B cell (primary cell): ENCODE data around the gene FBXL2. TPM values are rescaled to one million over a fixed set of nuclear protein-coding genes. Genes with fewer than 3 reads are reported as not detected.

ENCODE experiments used
- ATAC-seq: fragments of 200-7000 bp; cut with Tn5 transposase; one replicate; pipeline ENCODE4 v1.10.0; 2021; ENCODE audit warnings: low read depth, mild to moderate bottlenecking, moderate number of reproducible peaks, moderate library complexity
- CTCF ChIA-PET: fragments of 350-600 bp; sonication (Branson Sonifier 250); formaldehyde crosslinking; loops from one replicate; lab custom pipeline; 2021; ENCODE audit warnings: antibody characterized with exemption, inconsistent platforms; lab: Charles Lee
- POLR2A ChIA-PET: fragments of 350-600 bp; sonication (Branson Sonifier 250); formaldehyde crosslinking; loops from one replicate; lab custom pipeline; 2021; ENCODE audit warnings: antibody characterized with exemption; lab: Charles Lee
- DNase-seq: peaks from one replicate; pipeline ENCODE4 v3.0.0; 2013
- H2AFZ ChIP-seq: 2 replicates; pipeline ENCODE4 v1.6.1; 2012; ENCODE audit warnings: mild to moderate bottlenecking, low read depth, low read length; ENCODE audit not compliant: insufficient read depth, poor library complexity, severe bottlenecking
- H3K27ac ChIP-seq, 2 donors: 1 replicate in 1 of 2; 2 replicates in 1 of 2; pipeline ENCODE4 v1.5.1; 2012 to 2013; ENCODE audit warnings: low read length in 2 of 2, mild to moderate bottlenecking in 2 of 2, moderate library complexity in 1 of 2
- H3K27me3 ChIP-seq, 4 experiments: fragments of 200-600 bp in 1 of 4; sonication (generic) in 1 of 4; replicated peaks in 1 of 4; 1 replicate in 2 of 4; 2 replicates in 2 of 4; pipeline versions ENCODE4 v1.6.1 to v1.7.0; 2013 to 2016; ENCODE audit warnings: low read length in 3 of 4, mild to moderate bottlenecking in 2 of 4, mixed read lengths in 1 of 4, moderate library complexity in 1 of 4; ENCODE audit not compliant: insufficient read depth in 4 of 4, control insufficient read depth in 3 of 4; ENCODE audit errors: control extremely low read depth in 1 of 4
- H3K36me3 ChIP-seq, 2 experiments: replicated peaks in 1 of 2; 1 replicate in 1 of 2; 2 replicates in 1 of 2; pipeline versions ENCODE4 v1.6.1 to v1.7.1; 2013; ENCODE audit warnings: low read length in 1 of 2; ENCODE audit not compliant: insufficient read depth in 2 of 2, control insufficient read depth in 1 of 2; ENCODE audit errors: control extremely low read depth in 1 of 2, extremely low read depth in 1 of 2
- H3K4me1 ChIP-seq, 2 donors: fragments of 200-600 bp in 1 of 2; sonication (generic) in 1 of 2; 1 replicate in 1 of 2; 2 replicates in 1 of 2; pipeline versions ENCODE4 v1.5.1 to v1.6.1; 2013 to 2017; ENCODE audit warnings: low read length in 2 of 2; ENCODE audit not compliant: control insufficient read depth in 2 of 2, insufficient read depth in 2 of 2
- H3K4me2 ChIP-seq: replicated peaks from 2 replicates; pipeline ENCODE3; 2012; ENCODE audit warnings: mild to moderate bottlenecking, low read depth, low read length; ENCODE audit not compliant: poor library complexity, severe bottlenecking
- H3K4me3 ChIP-seq, 5 experiments: fragments of 200-600 bp in 1 of 5; sonication (generic) in 1 of 5; 1 replicate in 3 of 5; 2 replicates in 2 of 5; pipeline versions ENCODE4 v1.5.1 to v1.7.0; 2011 to 2016; ENCODE audit warnings: low read length in 4 of 5, mild to moderate bottlenecking in 4 of 5, low read depth in 2 of 5, control low read depth in 1 of 5, moderate library complexity in 1 of 5; ENCODE audit not compliant: insufficient read depth in 1 of 5; ENCODE audit errors: control extremely low read depth in 1 of 5, extremely low read depth in 1 of 5
- H3K79me2 ChIP-seq: fragments of 200-600 bp; sonication (generic); one replicate; pipeline ENCODE4 v1.6.0; 2016; ENCODE audit warnings: low read length; ENCODE audit not compliant: control insufficient read depth, insufficient read depth
- H3K9ac ChIP-seq: fragments of 200-600 bp; sonication (generic); 2 replicates; pipeline ENCODE4 v1.6.1; 2017; ENCODE audit warnings: mild to moderate bottlenecking, low read length, moderate library complexity
- H3K9me3 ChIP-seq, 3 donors: one replicate each; pipeline versions ENCODE4 v1.6.1 to v1.7.1; 2013; ENCODE audit warnings: low read length in 2 of 3; ENCODE audit not compliant: control insufficient read depth in 2 of 3, insufficient read depth in 1 of 3; ENCODE audit errors: control extremely low read depth in 1 of 3
- H4K20me1 ChIP-seq: 2 replicates; pipeline ENCODE4 v1.6.0; 2012; ENCODE audit warnings: mild to moderate bottlenecking, low read length; ENCODE audit not compliant: insufficient read depth, control insufficient read depth, poor library complexity, severe bottlenecking
- H3K27ac Mint-ChIP-seq: one replicate; pipeline ENCODE4 v1.8.0; 2021; ENCODE audit warnings: mixed read lengths
- H3K27me3 Mint-ChIP-seq: one replicate; pipeline ENCODE4 v1.8.0; 2021; ENCODE audit warnings: mixed read lengths
- H3K4me1 Mint-ChIP-seq: one replicate; pipeline ENCODE4 v1.8.0; 2021; ENCODE audit warnings: mixed read lengths
- H3K4me3 Mint-ChIP-seq: one replicate; pipeline ENCODE4 v1.8.0; 2021; ENCODE audit warnings: mixed read lengths
- H3K9me3 Mint-ChIP-seq: one replicate; pipeline ENCODE4 v1.8.0; 2022; ENCODE audit warnings: mixed read lengths; ENCODE audit not compliant: insufficient read depth
- CTCF ChIP-seq: fragments of 200-600 bp; IDR thresholded peaks from one replicate; pipeline ENCODE4 v1.8.0; 2022; ENCODE audit warnings: antibody characterized with exemption, mild to moderate bottlenecking
- EZH2 ChIP-seq: IDR thresholded peaks from 2 replicates; pipeline ENCODE4 v1.6.1; 2012; ENCODE audit warnings: borderline replicate concordance, low read depth, mild to moderate bottlenecking, moderate library complexity, low read length; ENCODE audit not compliant: insufficient read depth, poor library complexity, severe bottlenecking
- WGBS: methylation state at CpG from one replicate; pipeline ENCODE4 v1.1.5; 2013; ENCODE audit warnings: missing lambda C conversion rate; ENCODE audit not compliant: insufficient coverage; 5-methylcytosine and 5-hydroxymethylcytosine counted together
- intact Hi-C: fragments of 100-400 bp; cut with micrococcal nuclease; formaldehyde crosslinking; loops from one replicate; pipeline ENCODE4 v1.10.0; 2022
- polyA plus RNA-seq: library from polyadenylated mRNA; depleted of rRNA; stranded (reverse); fragments of >200 nt; gene quantifications from 2 replicates; pipeline ENCODE4 v1.2.3, GENCODE V29; 2012
- total RNA-seq, 2 donors: library from RNA; stranded (reverse); fragments of 120-200 nt in 1 of 2; gene quantifications; 1 replicate in 1 of 2; 2 replicates in 1 of 2; pipeline versions ENCODE4 v1.2.3 to v1.2.4, GENCODE V29; 2013 to 2022

FBXL2 gene
- total and polyA plus RNA-seq, 2 donors (not counting 1 experiment from before 2014, with no cell fraction given) = 0.34 TPM; not detected in 1

- no peaks in the 10 kb centered on the region for H3K36me3 ChIP-seq
- no peak overlapping the region for H3K27ac Mint-ChIP-seq
- H2AFZ ChIP-seq = no peak overlapping the region
- peaks cover 5% of the 10 kb centered on the region for H3K9me3 Mint-ChIP-seq
- H3K79me2 ChIP-seq = no peaks in the 10 kb centered on the region
- no peak overlapping the region for H3K4me3 ChIP-seq
- H3K27me3 Mint-ChIP-seq = peaks cover 28% of the 10 kb centered on the region
- TF ChIP-seq EZH2 (no peak), CTCF (no peak)
- peaks cover 0 to 2% (median under 1%) of the 10 kb centered on the region in 4 experiments for H3K27me3 ChIP-seq
- H3K27ac ChIP-seq = no peak overlapping the region
- peaks cover 0 to 10% (median 5%) of the 10 kb centered on the region in 3 donors for H3K9me3 ChIP-seq
- intact Hi-C loops = loop anchor here (5.0 kb wide), 1 partner anchor 184 kb away; no protein-coding TSS in a partner anchor
- H3K4me1 ChIP-seq = no peaks in the 10 kb centered on the region
- POLR2A ChIA-PET = no interaction called here
- DNase-seq (no peak), ATAC-seq (no peak)
- H3K4me2 ChIP-seq = no peak overlapping the region
- H3K4me3 Mint-ChIP-seq = no peak overlapping the region
- no CpG with 5 or more reads among the region's 2 CpGs for WGBS
- no peaks in the 10 kb centered on the region for H4K20me1 ChIP-seq
- CTCF ChIA-PET = no interaction called here
- no peaks in the 10 kb centered on the region for H3K4me1 Mint-ChIP-seq
- H3K9ac ChIP-seq = no peak overlapping the region
Observed at GRCh38 chr3:33315826-33316225, 38.6 kb downstream of the FBXL2 start.

- TF ChIP-seq EZH2 = no peak
- no peak for TF ChIP-seq CTCF
- Mint-ChIP-seq H3K27me3 (peaks cover 25% of the 10 kb centered on the region), H3K9me3 (no peaks in the 10 kb centered on the region), H3K27ac (no peak overlapping the region), H3K4me1 (no peaks in the 10 kb centered on the region), H3K4me3 (no peak overlapping the region)
- peaks cover 0 to 2% (median under 1%) of the 10 kb centered on the region in 4 experiments for H3K27me3 ChIP-seq
- H3K27ac ChIP-seq = no peak overlapping the region
- CTCF ChIA-PET = no interaction called here
- H4K20me1 ChIP-seq = no peaks in the 10 kb centered on the region
- H3K36me3 ChIP-seq = no peaks in the 10 kb centered on the region
- H3K4me2 ChIP-seq = no peak overlapping the region
- H3K4me1 ChIP-seq = no peaks in the 10 kb centered on the region
- H2AFZ ChIP-seq = no peak overlapping the region
- no peak for DNase-seq
- no peaks in the 10 kb centered on the region for H3K79me2 ChIP-seq
- no CpG with 5 or more reads among the region's 4 CpGs for WGBS
- POLR2A ChIA-PET = no interaction called here
- ATAC-seq = no peak
- no peak overlapping the region for H3K4me3 ChIP-seq
- peaks cover 0 to 4% (median 2%) of the 10 kb centered on the region in 3 donors for H3K9me3 ChIP-seq
- no peak overlapping the region for H3K9ac ChIP-seq
- intact Hi-C loops = loop anchor here (5.0 kb wide), 1 partner anchor 186 kb away; no protein-coding TSS in a partner anchor
Observed at GRCh38 chr3:33317963-33318709, 40.9 kb downstream of the FBXL2 start.
